ENCODE results near the gene DRAM1. TPM values are rescaled to one million over a fixed set of nuclear protein-coding genes. Genes with fewer than 3 reads are reported as not detected.

Gene DRAM1
- total and polyA plus RNA-seq, 2 of the 4 experiments (the other 2 are of a cell fraction) = 20.0 to 27.2 TPM

- Histone ChIP-seq H2AFZ (replicated peaks; ENCODE audit: low read length, poor library complexity) (no peak overlapping the region), H3K79me1 (ENCODE audit: low read depth in 1 of 2, low read length in 2 of 2) (no peaks in the 10 kb centered on the region), H3K4ac (ENCODE audit: low read depth, low read length) (no peak overlapping the region), H4K8ac (ENCODE audit: low read depth in 2 of 2, low read length in 2 of 2) (no peak overlapping the region), H3K4me3 (ENCODE audit: insufficient read depth, low read depth, low read length) (no peak overlapping the region), H3K9ac (ENCODE audit: low read depth, low read length) (no peak overlapping the region), H2BK15ac (ENCODE audit: low read depth, low read length) (no peak overlapping the region), H3K18ac (ENCODE audit: low read depth, low read length) (no peak overlapping the region), H3K9me3 (ENCODE audit: control insufficient read depth, insufficient read depth, low read length) (no peaks in the 10 kb centered on the region), H2BK20ac (ENCODE audit: low read depth, low read length) (no peak overlapping the region), H2AK9ac (replicated peaks; ENCODE audit: low read depth, low read length, poor library complexity) (no peak overlapping the region), H2AK5ac (ENCODE audit: low read depth, low read length) (no peak overlapping the region), H3K14ac (replicated peaks; ENCODE audit: low read depth, low read length) (no peak overlapping the region), H3K9me1 (ENCODE audit: insufficient read depth, low read length) (no peaks in the 10 kb centered on the region), H3K36me3 (ENCODE audit: control insufficient read depth, insufficient read depth, low read length) (no peaks in the 10 kb centered on the region), H3K23ac (ENCODE audit: low read depth, low read length) (no peak overlapping the region), H3K27me3 (ENCODE audit: control insufficient read depth, insufficient read depth, low read length) (no peaks in the 10 kb centered on the region), H3K4me1 (ENCODE audit: control insufficient read depth, insufficient read depth, low read length) (peaks cover 2% of the 10 kb centered on the region; the same call in 1 of the 2 replicates), H4K5ac (ENCODE audit: low read depth, low read length) (no peak overlapping the region), H2BK5ac (ENCODE audit: low read depth, low read length, poor library complexity, severe bottlenecking) (no peak overlapping the region), H4K20me1 (ENCODE audit: insufficient read depth, low read length) (no peaks in the 10 kb centered on the region), H2BK120ac (ENCODE audit: low read depth, low read length) (no peak overlapping the region), H3K27ac (ENCODE audit: insufficient read depth, low read length) (no peak overlapping the region), H4K91ac (ENCODE audit: insufficient read depth, low read depth, low read length) (no peak overlapping the region), H3K4me2 (ENCODE audit: low read depth, low read length) (no peak overlapping the region), H3K56ac (ENCODE audit: extremely low read depth, insufficient read depth, low read length) (no peak overlapping the region)
- dilution Hi-C loops (cut with HindIII; ENCODE audit: low sequenced_read_pairs, unreplicated experiment) = no loop called here
- DNase-seq (no peak), ATAC-seq (ENCODE audit: low read depth) (no peak)
- ChIA-PET POLR2A (ENCODE audit: unreplicated experiment) (no interaction called here), CTCF (interaction anchor here (0.8 to 1.2 kb wide), 2 partner anchors 35 to 188 kb away, joined by 3 to 7 read pairs; no protein-coding TSS in a partner anchor)
- BruUV-seq (replicated peaks) = no TSS peak
- WGBS, 2 experiments (ENCODE audit: extremely low coverage in 2 of 2, insufficient read length in 1 of 2) = 88% methylated on average over 1 of the region's 4 CpGs; no CpG with 5 or more reads in 1 of the 2 experiments
- in situ Hi-C loops (cut with MboI; ENCODE audit: low sequenced_read_pairs) = loop anchor here (5.0 kb wide), 1 partner anchor 424 kb away; no protein-coding TSS in a partner anchor
- TF ChIP-seq CEBPB (IDR thresholded peaks at IDR 0.05; ENCODE audit: low read depth, low read length) (no peak), CHD1 (IDR thresholded peaks at IDR 0.05; ENCODE audit: low read depth, low read length) (no peak), BHLHE40 (IDR thresholded peaks at IDR 0.05; ENCODE audit: low read depth, low read length) (no peak)
- intact Hi-C loops (cut with micrococcal nuclease) = no loop called here
Measured at GRCh38 chr12:101841069-101841468, 36.3 kb upstream of the DRAM1 start.

Measured in IMR-90 (cell line).